DMS 273 treated with DMSO at 0.1 percent for 48 hours (cell line): Measurements from ENCODE around the gene BOC.

ENCODE experiments used
- DNase-seq: peaks from one replicate; lab custom pipeline; 2025; lab: John Stamatoyannopoulos, UW

Gene BOC

DNA sequence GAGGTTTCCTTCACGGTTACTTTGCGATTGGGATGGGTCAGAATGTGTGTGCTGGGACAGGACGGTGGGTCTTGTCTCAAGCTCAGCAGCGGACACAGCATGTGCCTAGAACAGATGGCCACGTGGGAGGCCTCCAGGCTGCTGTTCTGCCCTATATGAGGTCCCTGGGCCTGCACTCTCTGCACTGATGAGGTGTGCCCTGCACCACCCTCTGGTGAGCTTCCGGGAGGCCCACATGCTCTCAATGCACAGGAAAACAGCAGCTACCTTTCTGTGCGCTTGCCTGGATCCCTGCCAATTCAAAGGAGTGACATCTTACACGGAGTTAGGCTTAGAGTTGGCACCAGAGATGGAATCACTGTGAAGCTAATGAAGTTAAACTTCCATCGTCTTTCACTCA, 59.8 kb downstream of the BOC start:
- DNase-seq, result peak; percentile 48

DNA sequence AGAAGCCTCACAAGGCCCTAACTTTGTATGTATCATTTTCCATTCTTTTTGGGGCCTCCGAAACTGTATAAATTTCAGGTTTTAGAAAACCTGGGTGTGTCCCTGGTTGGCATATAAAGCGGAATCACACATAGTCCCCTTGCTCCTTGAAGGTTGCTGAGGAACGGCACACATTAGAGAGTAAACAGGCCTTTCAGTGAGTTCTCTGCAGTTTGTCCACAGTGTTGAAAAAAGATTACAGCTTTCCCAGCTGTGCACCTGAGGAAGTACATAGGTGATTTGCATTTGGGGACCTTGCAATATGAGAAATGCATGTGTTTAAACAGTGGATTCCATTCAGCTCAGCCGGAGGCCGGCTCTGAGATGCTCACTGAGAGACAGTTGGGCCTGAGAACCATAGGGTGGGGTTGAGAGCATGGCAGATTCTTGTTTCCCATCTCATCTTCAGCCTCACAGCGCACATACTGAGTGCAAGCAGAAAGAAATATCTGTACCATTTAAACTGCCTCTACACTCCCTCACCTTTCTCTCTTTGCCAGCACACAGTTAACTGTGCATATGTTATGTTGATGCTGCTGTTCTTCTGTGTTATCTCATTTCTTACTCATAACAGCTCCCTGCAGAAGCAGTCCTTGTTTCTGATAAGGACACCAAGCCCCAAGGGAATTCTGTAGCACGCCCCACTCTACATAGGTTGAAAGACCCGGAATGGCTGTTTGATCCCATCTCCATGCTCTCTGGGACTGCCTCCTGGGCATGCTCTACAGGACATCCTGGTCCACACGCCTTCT, 60.4 kb downstream of the BOC start:
- no peak for DNase-seq

DNA sequence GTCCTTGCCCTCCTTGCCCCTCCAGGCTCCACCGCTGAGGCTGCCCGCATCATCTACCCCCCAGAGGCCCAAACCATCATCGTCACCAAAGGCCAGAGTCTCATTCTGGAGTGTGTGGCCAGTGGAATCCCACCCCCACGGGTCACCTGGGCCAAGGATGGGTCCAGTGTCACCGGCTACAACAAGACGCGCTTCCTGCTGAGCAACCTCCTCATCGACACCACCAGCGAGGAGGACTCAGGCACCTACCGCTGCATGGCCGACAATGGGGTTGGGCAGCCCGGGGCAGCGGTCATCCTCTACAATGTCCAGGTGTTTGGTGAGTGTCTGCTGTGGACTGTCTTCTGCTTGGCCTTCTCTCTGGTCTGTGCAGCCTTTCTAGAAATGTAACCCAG, 61.0 kb downstream of the BOC start:
- no peak for DNase-seq

DNA sequence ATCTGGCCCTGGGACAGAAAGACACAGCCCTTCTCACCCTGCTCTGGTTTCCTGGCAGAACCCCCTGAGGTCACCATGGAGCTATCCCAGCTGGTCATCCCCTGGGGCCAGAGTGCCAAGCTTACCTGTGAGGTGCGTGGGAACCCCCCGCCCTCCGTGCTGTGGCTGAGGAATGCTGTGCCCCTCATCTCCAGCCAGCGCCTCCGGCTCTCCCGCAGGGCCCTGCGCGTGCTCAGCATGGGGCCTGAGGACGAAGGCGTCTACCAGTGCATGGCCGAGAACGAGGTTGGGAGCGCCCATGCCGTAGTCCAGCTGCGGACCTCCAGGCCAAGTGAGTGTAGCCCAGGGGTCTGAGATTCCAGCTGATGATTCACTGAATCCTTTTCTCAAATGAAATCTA, 61.7 kb downstream of the BOC start:
- no peak for DNase-seq

DNA sequence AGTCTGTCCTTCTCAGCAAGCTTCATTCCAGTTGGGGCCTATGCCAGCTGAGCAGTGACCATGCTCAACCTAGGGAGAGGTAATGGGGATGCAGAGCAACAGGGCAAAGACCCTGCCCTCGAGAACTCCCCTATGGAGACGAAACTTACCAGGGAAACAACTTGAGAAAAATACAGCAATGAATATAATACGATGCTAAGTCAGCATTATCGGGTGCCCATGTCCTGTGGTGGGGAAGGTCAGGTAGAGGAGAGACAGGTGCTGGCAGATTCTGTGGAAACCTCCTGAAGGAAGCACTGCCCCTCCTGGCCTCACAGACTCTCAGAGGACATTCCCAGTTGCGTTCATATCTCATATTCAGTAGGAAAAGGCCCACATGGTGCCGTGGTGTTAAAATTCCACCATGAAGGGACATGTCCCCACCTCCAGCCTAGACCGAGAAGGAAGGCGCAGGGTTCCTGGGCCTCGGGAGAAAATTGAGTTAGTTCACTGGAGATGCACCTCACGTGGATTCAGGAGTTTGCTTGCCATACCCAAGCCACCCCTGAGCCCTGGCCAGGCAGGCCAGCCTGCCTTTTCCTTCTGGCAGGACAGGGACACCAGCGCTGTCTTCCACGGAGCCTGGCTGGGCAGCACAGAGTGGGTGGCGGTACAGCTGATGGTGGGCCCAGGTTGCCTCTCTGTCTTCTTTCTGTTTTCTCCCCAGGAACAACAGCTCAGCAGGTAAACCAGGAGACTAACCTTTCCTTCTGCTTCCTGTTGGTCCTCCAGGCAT, 62.4 kb downstream of the BOC start:
- DNase-seq, result no peak

DNA sequence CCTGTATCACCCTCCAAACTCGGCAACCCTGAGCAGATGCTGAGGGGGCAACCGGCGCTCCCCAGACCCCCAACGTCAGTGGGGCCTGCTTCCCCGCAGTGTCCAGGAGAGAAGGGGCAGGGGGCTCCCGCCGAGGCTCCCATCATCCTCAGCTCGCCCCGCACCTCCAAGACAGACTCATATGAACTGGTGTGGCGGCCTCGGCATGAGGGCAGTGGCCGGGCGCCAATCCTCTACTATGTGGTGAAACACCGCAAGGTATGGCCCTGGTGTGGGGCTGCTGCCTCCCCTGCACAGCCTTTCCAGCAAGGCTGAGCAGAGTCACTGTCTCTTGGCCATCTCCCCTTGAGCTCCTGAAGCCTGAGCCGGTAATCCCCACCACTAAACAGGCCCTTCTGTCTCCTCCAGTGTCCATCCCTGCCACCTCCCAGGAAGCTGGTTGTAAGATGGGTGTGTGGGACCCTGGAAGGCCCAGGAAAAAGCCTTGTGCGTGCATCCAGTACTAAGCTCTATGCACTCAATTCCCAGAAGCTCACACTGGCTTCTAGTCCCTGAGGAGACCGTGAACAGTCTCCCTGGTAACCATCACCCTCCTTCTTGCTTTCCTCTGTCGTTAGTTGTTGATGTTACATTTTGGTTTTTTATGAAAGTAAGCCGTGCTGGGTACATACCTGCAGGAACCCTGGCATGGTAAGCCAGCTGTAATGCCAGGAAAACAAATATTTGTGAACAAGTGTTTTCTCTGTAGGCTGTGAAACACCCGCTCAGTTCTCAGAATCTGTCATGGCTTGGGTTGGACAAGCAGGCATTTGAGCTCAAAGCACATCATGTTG, 63.3 kb downstream of the BOC start:
- DNase-seq, result no peak

DNA sequence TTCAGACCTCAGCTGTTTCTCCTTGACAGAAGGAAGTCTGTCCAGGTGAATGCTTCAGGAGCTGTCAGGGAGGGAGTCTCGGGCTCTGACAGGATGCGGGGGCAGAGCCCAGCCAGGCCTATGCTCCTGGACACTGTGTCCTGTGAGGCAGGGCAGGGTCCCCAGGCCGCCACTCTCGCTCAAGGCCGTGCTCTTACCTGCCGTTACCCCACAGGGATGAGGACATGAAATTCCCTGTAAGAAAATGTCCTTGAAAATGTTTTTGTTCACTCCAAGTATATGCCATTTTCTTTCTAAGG, 63.9 kb downstream of the BOC start:
- no peak for DNase-seq

DNA sequence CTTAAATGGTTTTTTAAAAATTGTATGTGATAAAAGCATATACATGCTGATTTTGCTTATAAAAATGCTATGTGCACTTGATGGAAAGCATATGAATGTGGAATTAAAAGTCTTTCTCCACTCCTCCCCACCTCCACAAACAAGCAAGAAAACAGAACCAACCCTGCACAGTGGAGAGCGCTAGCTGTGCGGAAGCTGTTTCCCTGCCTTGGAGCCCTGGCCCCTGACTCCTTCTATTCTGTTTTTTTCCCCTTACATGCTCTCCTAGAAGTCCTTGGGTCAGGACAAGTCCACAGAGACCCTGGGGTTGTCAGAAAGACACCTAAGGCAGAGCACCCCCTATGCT, 64.2 kb downstream of the BOC start:
- no peak for DNase-seq

DNA sequence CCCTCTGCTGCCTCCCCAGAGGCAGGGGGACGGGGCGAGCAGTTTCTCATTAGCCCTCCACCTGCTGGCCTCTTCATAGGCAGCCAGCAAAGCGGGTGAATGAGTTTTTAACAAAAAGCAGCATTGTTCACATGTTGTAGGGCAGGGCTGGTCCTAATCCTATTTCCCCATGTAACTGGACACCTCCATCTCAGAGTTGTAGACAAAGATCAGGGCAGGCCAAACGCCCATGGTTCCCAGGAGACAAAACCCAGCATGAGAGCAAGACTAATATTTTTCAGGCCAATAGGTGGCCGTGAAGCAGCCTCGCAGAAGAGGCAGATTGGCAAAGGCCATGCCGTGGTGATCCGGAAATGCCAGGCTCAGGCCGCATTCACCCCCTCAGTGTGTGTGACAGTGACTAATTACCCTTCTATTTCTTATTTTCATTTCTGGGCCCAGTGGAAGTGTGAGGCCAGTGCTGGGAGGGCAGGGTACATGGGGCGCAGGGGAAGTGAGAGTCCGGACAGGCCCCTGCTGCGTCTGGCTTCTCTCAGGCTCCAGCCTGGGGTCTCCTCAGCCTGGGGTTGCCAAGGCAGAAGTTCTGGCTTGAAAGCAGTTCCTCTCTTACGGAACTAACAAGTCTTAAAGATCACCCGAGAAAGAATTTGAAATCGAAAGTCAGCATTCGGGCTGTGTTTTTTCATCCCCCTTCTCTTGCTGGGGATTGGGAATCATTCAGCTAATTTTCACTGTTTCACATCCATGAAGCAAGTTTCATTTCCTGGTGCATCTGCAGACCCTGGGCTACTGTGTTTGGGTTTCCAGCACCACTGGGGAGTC, 64.8 kb downstream of the BOC start:
- DNase-seq, result no peak

DNA sequence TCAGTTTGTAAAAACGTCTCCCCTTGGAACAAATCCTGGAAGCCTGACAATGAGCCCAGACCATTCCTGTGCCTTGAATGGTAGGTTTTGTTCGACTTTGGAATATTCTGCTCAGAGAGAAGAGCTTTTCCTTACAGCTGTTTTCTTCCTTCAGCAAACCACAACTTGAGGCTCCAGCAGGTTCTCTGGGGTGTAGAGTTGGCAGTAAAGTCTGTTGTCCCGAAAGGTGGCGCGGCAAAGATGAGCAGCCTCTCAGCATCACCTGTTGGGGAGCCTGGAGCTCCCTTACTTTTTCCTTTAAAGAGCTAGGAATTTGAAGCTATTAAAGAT, 65.4 kb downstream of the BOC start:
- DNase-seq, result no peak

DNA sequence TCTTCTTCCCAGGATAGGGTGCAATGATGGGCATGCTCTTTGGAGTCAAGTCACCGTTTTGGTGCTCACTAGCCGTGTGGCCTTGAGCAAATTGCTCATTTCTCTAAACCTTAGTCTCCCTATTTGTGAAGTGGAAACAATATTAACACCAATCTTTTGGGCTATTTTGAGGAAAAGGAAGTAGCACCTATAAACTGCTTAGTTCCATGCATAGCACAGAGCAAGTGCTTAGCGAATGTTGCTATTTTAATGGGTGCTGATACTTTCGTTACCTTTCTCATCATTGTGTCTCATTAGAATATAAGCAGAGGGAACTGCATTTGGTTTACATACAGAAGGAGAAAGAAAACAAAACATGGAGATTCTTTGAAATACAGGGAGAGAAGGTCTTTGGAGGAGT, 66.1 kb downstream of the BOC start:
- no peak for DNase-seq

DNA sequence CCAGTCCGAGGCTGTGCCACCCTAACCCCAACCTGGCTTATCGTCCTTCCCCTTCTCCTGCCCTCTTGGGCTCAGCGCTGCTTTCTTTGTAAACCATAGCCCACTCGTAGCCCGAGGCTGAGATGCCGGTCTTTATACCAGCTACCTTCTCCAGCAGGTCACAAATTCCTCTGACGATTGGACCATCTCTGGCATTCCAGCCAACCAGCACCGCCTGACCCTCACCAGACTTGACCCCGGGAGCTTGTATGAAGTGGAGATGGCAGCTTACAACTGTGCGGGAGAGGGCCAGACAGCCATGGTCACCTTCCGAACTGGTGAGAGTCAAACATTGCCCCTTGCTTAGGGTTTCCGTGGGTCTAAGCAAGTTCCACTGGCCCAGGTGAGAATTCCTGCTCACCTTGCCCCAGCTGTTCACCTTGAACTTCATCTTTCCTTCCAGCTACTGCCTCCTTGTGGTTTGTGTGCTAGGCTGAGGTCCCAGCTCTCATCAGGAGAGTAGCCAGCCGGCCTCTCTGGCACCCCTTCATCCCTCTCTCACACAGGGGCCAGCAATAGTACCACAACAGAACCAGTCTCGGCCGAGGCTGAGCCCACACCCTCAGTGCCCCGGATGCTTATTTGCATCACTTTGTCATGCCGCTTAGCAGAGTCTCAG, 66.7 kb downstream of the BOC start:
- DNase-seq, result no peak

DNA sequence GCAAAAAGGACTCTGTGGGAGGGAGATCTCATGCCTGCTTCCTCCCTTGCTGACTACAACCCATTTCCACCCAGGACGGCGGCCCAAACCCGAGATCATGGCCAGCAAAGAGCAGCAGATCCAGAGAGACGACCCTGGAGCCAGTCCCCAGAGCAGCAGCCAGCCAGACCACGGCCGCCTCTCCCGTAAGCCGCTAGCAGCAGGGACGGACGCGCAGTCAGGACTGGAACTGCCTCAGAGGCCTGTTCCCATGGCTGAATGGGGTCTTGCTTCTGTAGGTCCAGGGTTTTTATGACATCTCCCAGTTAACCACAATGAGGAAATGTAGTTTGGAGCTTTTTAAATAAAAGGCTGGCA, 67.2 kb downstream of the BOC start:
- no peak for DNase-seq

DNA sequence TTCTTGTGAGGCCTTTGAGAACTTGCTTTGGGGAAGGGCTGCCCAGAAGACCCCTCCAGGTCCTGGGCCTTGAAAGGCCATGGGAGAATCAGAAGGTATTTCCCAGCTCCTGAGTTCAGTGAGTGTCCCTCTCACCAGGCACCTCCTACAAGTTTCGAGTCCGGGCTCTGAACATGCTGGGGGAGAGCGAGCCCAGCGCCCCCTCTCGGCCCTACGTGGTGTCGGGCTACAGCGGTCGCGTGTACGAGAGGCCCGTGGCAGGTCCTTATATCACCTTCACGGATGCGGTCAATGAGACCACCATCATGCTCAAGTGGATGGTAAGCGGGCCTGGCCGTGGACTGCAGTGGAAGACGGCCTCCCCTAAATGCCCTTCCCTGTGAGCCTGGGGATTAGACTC, 68.3 kb downstream of the BOC start:
- DNase-seq, result no peak

DNA sequence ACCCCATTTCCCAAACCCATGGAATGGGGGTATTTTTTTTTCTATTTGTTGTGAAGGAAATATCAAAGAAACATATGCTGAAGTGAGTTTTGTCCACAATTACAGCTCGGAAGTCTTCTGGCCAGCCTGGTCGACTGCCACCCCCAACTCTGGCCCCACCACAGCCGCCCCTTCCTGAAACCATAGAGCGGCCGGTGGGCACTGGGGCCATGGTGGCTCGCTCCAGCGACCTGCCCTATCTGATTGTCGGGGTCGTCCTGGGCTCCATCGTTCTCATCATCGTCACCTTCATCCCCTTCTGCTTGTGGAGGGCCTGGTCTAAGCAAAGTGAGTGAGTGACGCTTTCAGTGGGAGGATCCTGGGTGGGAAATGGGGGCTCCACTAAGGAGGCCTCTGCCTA, 71.9 kb downstream of the BOC start:
- DNase-seq, result no peak

DNA sequence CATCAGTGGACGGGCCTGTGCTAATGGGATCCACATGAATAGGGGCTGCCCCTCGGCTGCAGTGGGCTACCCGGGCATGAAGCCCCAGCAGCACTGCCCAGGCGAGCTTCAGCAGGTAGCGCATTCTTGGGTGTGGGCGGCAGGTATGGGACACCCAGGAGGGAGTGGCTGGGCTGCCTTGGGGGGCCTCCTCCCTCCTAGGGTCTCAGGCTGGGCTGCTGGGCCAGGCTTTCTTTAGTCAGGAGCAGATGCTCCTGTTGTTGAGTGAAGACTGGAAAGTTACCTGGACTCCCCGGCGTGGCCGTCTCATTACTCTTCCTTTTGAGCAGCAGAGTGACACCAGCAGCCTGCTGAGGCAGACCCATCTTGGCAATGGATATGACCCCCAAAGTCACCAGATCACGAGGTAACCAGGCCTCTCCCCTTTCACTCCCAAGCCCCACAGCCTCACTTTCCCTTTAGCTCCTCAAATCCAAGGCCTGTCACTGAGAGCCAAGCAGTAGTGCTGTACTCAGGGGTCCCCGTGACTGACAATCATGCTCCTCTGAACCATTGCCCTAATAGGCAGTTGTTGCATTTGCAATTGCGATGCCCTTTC, 73.2 kb downstream of the BOC start:
- DNase-seq, result no peak

DNA sequence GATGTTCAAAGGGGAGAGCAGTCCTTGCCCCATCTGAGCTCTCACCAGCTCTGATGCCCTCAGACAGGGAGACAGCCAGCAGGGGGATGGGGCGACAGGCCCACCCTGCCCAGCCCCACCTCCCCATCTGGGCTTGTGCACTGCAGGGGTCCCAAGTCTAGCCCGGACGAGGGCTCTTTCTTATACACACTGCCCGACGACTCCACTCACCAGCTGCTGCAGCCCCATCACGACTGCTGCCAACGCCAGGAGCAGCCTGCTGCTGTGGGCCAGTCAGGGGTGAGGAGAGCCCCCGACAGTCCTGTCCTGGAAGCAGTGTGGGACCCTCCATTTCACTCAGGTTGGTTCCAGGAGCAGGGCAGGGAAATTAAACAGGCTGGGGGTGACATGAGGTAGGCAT, 73.9 kb downstream of the BOC start:
- peak; percentile 40 for DNase-seq

DNA sequence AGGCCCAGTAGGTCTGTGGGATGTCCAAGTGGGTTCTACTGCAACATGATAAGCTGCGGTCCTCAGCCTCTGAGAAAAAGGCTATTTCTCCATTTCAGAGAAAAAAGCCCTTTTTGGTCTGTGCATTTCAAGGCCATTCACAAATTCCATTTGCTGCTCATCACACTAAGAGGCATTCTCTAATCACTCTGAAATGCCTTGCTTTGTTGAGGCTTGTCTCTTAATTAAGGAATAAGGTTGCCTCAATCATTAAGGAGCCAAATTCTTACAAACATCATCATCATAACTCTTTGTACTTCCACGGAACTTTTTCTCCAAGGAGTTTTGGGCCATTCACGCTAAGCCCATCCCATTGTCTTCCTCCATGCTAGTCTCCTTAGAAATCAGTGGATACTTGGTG, 74.4 kb downstream of the BOC start:
- no peak for DNase-seq

DNA sequence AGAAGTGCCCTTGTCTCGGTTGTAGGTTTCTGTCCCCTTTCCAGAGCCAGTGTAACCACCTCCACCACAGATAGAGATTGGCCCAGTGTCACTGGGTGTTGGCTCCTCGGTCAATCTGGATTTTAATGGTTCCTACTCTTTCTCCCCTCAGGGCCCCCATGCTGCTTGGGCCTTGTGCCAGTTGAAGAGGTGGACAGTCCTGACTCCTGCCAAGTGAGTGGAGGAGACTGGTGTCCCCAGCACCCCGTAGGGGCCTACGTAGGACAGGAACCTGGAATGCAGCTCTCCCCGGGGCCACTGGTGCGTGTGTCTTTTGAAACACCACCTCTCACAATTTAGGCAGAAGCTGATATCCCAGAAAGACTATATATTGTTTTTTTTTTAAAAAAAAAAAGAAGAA, 75.2 kb downstream of the BOC start:
- no peak for DNase-seq

DNA sequence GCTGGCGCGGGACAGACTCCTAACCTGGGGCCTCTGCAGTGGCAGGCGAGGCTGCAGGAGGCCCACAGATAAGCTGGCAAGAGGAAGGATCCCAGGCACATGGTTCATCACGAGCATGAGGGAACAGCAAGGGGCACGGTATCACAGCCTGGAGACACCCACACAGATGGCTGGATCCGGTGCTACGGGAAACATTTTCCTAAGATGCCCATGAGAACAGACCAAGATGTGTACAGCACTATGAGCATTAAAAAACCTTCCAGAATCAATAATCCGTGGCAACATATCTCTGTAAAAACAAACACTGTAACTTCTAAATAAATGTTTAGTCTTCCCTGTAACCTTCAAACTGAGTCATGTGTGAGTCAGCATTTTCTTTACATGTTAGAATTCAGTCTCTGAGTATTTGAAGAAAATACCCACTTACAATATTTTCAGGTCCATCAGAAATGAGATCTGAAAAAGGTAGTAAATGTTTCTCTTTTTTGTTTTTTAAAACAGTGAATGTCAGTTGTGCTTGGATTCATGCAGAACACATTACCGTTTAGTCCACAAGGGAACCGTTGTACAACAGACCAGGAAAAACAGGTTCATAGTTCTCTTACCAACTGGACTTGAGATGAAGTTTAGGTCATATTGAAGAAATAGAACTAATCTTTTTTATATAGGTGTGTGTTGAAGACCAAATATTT, 75.9 kb downstream of the BOC start:
- peak; percentile 77 for DNase-seq
